ENCODE data around the gene OTOG.

Gene OTOG

GRCh38 chr11:17526931-17527627, 20.0 kb upstream of the OTOG start:
- Mint-ChIP-seq H3K9me3 (no peaks in the 10 kb centered on the region), H3K4me1 (ENCODE audit: low read depth) (no peaks in the 10 kb centered on the region), H3K27ac (no peak overlapping the region), H3K4me3 (no peak overlapping the region), H3K27me3 (no peaks in the 10 kb centered on the region), H3K36me3 (ENCODE audit: low read depth) (no peaks in the 10 kb centered on the region)

- Mint-ChIP-seq H3K36me3 (ENCODE audit: low read depth) (no peaks in the 10 kb centered on the region), H3K9me3 (no peaks in the 10 kb centered on the region), H3K27me3 (no peaks in the 10 kb centered on the region), H3K27ac (no peak overlapping the region), H3K4me1 (ENCODE audit: low read depth) (no peaks in the 10 kb centered on the region), H3K4me3 (no peak overlapping the region)
Observed at GRCh38 chr11:17527628-17527995, 19.4 kb upstream of the OTOG start.

GRCh38 chr11:17528181-17528691, 18.8 kb upstream of the OTOG start:
- Mint-ChIP-seq H3K27ac (no peak overlapping the region), H3K4me1 (ENCODE audit: low read depth) (no peaks in the 10 kb centered on the region), H3K9me3 (no peaks in the 10 kb centered on the region), H3K36me3 (ENCODE audit: low read depth) (no peaks in the 10 kb centered on the region), H3K27me3 (no peaks in the 10 kb centered on the region), H3K4me3 (no peak overlapping the region)

DNA sequence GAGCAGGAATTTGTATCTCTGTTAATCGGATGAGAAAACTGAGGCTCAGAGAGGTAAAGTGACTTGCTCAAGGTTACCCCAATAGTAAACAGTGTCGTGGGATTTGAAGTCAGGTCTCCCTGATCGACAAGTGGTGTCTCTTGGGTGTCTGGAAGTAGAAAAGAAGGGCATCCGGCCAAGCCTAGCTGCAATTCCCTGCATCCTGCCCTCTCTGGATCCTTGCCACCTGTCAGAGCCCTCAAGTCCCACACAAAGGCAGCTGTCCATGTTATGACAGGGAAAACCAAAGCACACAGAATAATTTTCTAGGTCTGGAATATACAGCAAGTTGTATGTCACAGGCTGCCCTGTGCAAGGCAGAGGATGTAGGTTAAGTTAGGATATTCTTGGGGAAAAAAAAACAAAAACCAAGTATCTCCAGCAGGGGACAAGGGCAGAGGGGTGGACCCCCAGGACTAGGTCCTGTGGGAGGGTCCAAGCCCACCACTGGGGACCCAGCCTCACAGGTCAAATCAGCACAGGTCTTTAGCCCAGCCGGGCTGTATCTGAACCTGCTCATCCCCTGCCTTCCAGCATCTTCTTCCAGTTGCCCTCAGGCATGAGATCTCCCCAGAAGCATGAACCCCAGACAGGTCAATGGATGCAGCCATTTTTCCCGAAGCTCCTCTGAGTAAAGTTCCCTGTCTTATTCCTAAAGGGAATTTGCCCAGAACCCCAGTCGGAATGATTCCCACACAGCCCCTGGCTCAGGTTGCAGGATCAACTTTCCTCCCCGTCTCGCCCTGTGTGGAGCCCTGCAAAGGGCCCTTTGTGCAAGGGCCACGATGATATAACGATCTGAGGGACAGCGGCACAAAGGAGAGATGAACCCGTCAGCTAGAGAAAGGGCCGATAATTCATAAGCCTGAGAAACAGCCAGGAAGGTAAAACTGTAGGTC, 17.9 kb upstream of the OTOG start:
- Mint-ChIP-seq H3K27ac (no peak overlapping the region), H3K9me3 (no peaks in the 10 kb centered on the region), H3K4me1 (ENCODE audit: low read depth) (no peaks in the 10 kb centered on the region), H3K36me3 (ENCODE audit: low read depth) (no peaks in the 10 kb centered on the region), H3K27me3 (no peaks in the 10 kb centered on the region), H3K4me3 (no peak overlapping the region)

DNA sequence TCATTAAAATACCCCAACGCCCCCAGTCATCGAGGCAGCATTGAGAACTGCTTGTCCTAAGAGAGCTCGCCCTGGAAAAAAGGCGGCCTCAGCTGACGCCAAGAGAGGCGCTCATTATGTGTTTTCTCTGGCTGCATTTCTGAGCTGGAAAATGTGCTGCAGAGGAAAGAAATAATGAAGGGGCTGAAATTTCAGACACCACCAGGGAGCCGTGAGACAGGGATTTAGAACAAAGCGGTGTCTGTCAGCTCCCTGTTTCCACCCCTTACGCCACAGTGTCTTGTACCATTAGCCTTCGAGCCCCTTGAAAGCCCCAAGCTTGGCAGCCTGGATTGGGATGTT, 17.2 kb upstream of the OTOG start:
- no peaks in the 10 kb centered on the region for H3K27me3 Mint-ChIP-seq

GRCh38 chr11:17531071-17531600, 15.9 kb upstream of the OTOG start:
- Mint-ChIP-seq H3K27ac (no peak overlapping the region), H3K4me1 (ENCODE audit: low read depth) (no peaks in the 10 kb centered on the region), H3K4me3 (no peak overlapping the region), H3K36me3 (ENCODE audit: low read depth) (no peaks in the 10 kb centered on the region), H3K9me3 (no peaks in the 10 kb centered on the region), H3K27me3 (no peaks in the 10 kb centered on the region)

More for the DNA sequence above, 17.2 kb upstream of the OTOG start:
- Mint-ChIP-seq H3K27ac (no peak overlapping the region), H3K9me3 (no peaks in the 10 kb centered on the region), H3K4me1 (ENCODE audit: low read depth) (no peaks in the 10 kb centered on the region), H3K4me3 (no peak overlapping the region), H3K36me3 (ENCODE audit: low read depth) (no peaks in the 10 kb centered on the region)

DNA sequence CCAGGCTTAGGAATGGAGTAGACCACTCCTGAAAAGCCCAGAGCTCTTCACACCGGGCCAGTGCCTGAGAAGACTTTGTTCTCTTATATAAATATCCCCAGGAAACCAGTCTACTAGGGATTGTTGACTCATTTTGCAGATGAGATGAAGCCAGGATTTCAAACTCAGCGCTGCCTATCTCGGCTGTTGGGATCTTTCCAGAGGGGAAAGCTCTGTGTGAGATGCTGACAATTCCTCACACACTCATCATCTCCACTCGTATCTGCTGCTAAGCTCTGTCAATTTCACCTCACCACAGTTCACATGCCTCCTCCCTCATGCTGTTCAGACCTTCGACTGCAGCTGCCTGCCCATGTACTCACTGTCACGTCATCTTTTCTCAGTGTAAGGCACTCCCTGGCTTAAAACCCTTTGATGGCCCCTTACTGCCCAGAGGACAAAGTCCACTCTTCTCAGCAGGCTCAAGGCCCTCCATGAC, 15.4 kb upstream of the OTOG start:
- no peaks in the 10 kb centered on the region for H3K36me3 Mint-ChIP-seq (ENCODE audit: low read depth)
- no peaks in the 10 kb centered on the region for H3K27me3 Mint-ChIP-seq
- H3K4me3 Mint-ChIP-seq: no peak overlapping the region
- no peaks in the 10 kb centered on the region for H3K4me1 Mint-ChIP-seq (ENCODE audit: low read depth)
- no peak overlapping the region for H3K27ac Mint-ChIP-seq
- H3K9me3 Mint-ChIP-seq: no peaks in the 10 kb centered on the region

- H3K27ac Mint-ChIP-seq: no peak overlapping the region
- H3K9me3 Mint-ChIP-seq: no peaks in the 10 kb centered on the region
- no peaks in the 10 kb centered on the region for H3K27me3 Mint-ChIP-seq
Observed at GRCh38 chr11:17532784-17533183, 14.3 kb upstream of the OTOG start.

DNA sequence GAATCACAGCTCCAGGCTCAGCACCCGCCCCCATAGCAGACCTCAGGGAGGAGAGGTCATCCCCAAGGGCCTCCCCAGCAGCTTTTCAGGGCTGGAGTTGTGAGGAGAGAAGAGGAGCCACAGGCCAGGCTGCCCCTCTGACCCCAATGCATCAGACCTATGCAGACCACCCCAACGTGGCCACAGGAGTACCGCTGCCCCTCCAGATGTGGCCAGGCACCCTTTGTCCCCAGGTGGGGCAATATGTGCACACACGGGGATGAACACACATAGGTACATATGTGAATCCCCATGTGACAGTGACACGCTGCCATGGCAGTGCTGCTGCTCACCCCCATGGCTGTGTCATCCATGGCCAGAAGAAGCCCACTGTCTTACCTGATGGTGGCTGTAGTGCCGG, 13.7 kb upstream of the OTOG start:
- H3K27ac Mint-ChIP-seq: no peak overlapping the region
- H3K4me1 Mint-ChIP-seq (ENCODE audit: low read depth): no peaks in the 10 kb centered on the region
- no peaks in the 10 kb centered on the region for H3K27me3 Mint-ChIP-seq
- no peak overlapping the region for H3K4me3 Mint-ChIP-seq
- no peaks in the 10 kb centered on the region for H3K36me3 Mint-ChIP-seq (ENCODE audit: low read depth)
- no peaks in the 10 kb centered on the region for H3K9me3 Mint-ChIP-seq

More at GRCh38 chr11:17532784-17533183, 14.3 kb upstream of the OTOG start:
- Mint-ChIP-seq H3K4me3 (no peak overlapping the region), H3K4me1 (ENCODE audit: low read depth) (no peaks in the 10 kb centered on the region), H3K36me3 (ENCODE audit: low read depth) (no peaks in the 10 kb centered on the region)

- H3K36me3 Mint-ChIP-seq (ENCODE audit: low read depth): no peaks in the 10 kb centered on the region
- H3K4me1 Mint-ChIP-seq (ENCODE audit: low read depth): no peaks in the 10 kb centered on the region
- H3K27ac Mint-ChIP-seq: no peak overlapping the region
- no peaks in the 10 kb centered on the region for H3K27me3 Mint-ChIP-seq
- no peaks in the 10 kb centered on the region for H3K9me3 Mint-ChIP-seq
- H3K4me3 Mint-ChIP-seq: no peak overlapping the region
Observed at GRCh38 chr11:17533778-17534415, 13.2 kb upstream of the OTOG start.

GRCh38 chr11:17535488-17535887, 11.6 kb upstream of the OTOG start:
- Mint-ChIP-seq H3K27ac (no peak overlapping the region), H3K9me3 (no peaks in the 10 kb centered on the region), H3K4me1 (ENCODE audit: low read depth) (no peaks in the 10 kb centered on the region), H3K4me3 (no peak overlapping the region), H3K36me3 (ENCODE audit: low read depth) (no peaks in the 10 kb centered on the region), H3K27me3 (no peaks in the 10 kb centered on the region)

GRCh38 chr11:17537261-17537660, 9.8 kb upstream of the OTOG start:
- Mint-ChIP-seq H3K36me3 (ENCODE audit: low read depth) (no peaks in the 10 kb centered on the region), H3K27ac (no peak overlapping the region), H3K9me3 (no peaks in the 10 kb centered on the region), H3K4me3 (no peak overlapping the region), H3K4me1 (ENCODE audit: low read depth) (no peaks in the 10 kb centered on the region), H3K27me3 (peaks cover 3% of the 10 kb centered on the region)

DNA sequence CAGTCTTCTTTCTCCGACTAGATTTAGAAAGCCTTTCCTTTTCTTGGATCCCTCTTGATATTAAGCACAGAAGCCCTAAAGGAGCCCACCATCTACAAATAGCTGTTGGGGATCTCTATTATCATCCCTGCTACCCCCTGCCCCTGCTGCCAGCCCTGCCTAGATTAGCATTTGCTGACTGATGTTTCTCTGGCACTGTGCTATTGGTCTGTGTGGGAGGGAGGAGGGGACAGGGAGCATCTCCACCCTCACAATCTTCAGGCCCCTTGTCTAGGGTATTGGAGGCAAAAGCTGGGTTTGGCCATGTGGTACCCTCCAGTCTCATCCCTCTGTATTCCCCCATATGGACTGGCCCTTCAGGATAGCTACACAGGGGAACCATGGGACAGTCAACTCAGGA, 9.0 kb upstream of the OTOG start:
- H3K9me3 Mint-ChIP-seq: no peaks in the 10 kb centered on the region
- H3K36me3 Mint-ChIP-seq (ENCODE audit: low read depth): no peaks in the 10 kb centered on the region
- H3K27ac Mint-ChIP-seq: no peak overlapping the region
- peaks cover 9% of the 10 kb centered on the region for H3K27me3 Mint-ChIP-seq
- H3K4me1 Mint-ChIP-seq (ENCODE audit: low read depth): no peaks in the 10 kb centered on the region
- no peak overlapping the region for H3K4me3 Mint-ChIP-seq

- Mint-ChIP-seq H3K36me3 (ENCODE audit: low read depth) (no peaks in the 10 kb centered on the region), H3K27me3 (peaks cover 9% of the 10 kb centered on the region), H3K4me1 (ENCODE audit: low read depth) (no peaks in the 10 kb centered on the region), H3K4me3 (no peak overlapping the region), H3K27ac (no peak overlapping the region), H3K9me3 (no peaks in the 10 kb centered on the region)
Observed at GRCh38 chr11:17538731-17539130, 8.3 kb upstream of the OTOG start.

DNA sequence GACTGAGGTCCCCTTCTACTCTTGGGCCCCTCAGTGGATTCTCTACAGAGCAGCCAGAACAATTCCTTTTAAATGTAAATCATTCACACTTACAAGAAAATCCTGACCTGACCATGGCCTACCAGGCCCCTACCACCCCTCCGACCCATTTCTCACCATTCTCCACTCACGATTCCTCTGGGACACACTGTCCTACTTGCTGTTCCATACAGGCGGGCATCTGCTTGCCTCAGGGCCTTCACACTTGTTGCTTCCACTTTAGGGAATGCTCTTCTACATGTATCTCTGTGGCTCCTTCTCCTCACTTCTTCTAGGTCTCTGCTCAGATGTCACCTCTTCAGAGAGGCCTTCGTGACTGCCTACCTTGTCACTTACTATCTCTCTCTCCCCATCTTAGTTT, 6.3 kb upstream of the OTOG start:
- Mint-ChIP-seq H3K27me3 (peaks cover 22% of the 10 kb centered on the region), H3K27ac (no peak overlapping the region), H3K36me3 (ENCODE audit: low read depth) (no peaks in the 10 kb centered on the region), H3K4me3 (no peak overlapping the region), H3K9me3 (no peaks in the 10 kb centered on the region), H3K4me1 (ENCODE audit: low read depth) (no peaks in the 10 kb centered on the region)

All from stimulated activated naive CD8-positive, alpha-beta T cell treated with anti-CD3 and anti-CD28 coated beads, Interleukin-15, Interleukin-2, amounts not matched to agents 100 ng/mL and 50 ng/mL, for 24 hours (primary cell).